ENCODE measurements around the gene CLTB.
"Not testable (repeated sequence)": the region's sequence is repeated elsewhere in the genome, so short reads cannot be mapped to it uniquely, and the experiment has no call there.

The CLTB gene, protein sequence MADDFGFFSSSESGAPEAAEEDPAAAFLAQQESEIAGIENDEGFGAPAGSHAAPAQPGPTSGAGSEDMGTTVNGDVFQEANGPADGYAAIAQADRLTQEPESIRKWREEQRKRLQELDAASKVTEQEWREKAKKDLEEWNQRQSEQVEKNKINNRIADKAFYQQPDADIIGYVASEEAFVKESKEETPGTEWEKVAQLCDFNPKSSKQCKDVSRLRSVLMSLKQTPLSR

DNA sequence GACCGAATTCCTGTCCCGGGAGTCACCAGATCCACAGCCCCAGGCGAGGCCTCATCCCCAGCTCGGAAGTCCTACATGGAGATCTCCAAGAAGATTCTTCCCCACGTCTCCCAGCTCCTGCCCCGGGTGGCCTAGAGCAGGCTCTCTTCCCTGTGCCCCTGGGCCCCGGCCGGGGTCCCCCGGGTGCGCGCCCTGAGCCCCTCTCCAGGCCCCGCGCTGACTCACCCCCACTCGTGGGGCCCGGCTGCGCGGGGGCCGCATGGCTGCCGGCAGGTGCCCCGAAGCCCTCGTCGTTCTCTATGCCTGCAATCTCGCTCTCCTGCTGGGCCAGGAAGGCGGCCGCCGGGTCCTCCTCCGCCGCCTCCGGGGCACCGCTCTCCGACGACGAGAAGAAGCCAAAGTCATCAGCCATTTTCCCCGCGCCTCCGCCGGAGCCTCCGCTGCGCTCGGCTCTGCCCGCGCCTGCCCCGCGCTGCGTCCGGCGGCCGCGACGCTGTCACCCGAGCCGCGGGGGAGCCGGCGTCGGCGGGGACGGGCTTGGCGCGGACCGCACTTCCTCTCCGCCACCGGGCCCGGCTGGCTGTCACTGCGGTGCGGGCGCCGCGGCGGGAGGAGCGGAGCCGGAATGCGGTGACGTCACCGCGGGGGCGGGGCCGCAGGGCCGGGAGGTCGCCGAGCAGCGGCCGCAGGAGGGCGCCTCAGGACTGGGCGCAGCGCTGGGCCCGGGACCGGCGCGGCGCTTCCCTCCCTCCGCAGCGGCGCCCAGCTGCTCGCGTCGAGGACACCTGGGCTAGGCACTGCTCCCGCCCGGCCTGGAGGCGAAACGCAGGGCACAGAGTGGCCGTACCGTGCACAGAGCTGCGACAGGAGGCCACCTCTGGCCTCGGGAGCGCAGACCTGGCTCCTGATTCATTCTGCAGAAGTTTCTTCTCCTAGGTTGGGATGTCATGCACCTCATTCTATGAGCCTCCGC, at the start of gene CLTB:
TSS of gene CLTB (minus strand) at position 588 of the 973 bp plus-strand sequence. CDS start at position 412, 176 bp downstream.
- DNase-seq = peak; percentile 35 to 80

DNA sequence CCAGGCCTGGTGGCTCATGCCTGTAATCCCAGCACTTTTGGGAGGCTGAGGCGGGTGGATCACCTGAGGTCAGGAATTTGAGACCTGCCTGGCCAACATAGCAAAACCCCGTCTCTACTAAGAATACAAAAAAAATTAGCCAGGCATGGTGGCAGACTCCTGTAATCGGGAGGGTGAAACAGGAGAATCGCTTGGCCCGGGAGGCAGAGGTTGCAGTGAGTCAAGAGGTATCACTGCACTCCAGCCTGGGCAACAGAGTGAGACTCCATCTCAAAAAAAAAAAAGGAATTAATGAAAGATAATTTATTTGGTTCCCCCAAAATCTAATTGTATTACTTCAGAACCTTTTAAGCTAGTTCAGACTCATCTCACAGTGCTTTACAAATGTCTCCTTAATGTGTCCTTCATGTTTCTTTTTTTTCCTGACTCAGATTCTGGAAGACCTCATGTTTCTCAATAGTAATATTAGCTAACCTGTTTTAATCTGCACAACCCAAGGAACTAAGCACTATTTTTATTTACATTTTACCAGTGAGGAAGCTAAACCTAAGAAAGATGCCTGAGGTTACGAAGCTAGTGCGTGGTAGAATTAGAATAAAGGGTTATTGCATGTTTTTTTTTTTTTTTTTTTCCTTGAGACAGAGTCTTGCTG, 46.9 kb upstream of the CLTB start:
- no peak for DNase-seq

DNA sequence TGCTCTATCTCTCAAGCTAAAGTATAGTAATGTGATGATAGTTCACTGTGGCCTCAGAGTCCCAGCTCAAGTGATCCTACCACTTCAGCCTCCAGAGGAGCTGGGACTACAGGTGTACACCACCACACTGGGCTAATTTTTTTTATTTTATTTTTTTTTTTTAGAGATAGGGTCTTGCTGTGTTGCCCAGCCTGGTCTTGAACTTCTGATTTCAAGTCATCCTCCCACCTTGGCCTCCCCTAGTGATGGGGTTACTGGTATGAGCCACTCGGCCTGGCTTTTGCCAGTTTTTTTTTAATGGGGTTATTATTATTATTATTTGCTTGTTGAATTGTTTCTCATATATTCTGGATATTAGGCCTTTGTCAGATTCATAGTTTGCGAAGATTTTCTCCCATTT, 45.0 kb upstream of the CLTB start:
- no peak for DNase-seq

DNA sequence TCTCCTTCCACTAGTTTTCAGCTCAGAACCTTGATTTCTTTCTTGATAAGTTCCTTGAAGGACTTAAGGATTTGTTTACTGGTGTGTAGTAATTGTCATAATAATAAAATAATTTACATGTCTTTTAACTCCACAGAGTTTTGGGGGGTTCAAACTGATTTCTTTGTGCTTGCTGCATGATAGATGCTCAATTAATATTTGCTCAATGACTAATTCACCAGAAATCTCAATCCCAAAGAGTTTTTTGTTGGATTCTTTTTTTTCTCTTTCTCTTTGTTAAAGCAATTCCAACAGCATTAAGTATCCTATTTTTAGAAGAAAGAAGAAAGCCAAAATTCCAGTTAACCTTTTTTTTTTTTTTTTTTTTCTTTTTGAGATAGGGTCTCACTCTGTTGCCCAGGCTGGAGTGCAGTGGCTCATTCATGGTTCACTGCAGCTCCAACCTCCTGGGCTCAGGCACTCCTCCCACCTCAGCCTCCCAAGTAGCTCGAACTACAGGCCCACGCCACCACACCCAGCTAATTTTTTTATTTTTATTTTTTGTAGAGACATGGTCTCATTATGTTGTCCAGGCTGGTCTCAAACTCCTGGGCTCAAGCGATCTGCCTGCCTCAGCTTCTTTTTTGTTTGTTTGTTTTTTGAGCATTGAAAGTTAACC, 42.7 kb upstream of the CLTB start:
- no peak for DNase-seq

DNA sequence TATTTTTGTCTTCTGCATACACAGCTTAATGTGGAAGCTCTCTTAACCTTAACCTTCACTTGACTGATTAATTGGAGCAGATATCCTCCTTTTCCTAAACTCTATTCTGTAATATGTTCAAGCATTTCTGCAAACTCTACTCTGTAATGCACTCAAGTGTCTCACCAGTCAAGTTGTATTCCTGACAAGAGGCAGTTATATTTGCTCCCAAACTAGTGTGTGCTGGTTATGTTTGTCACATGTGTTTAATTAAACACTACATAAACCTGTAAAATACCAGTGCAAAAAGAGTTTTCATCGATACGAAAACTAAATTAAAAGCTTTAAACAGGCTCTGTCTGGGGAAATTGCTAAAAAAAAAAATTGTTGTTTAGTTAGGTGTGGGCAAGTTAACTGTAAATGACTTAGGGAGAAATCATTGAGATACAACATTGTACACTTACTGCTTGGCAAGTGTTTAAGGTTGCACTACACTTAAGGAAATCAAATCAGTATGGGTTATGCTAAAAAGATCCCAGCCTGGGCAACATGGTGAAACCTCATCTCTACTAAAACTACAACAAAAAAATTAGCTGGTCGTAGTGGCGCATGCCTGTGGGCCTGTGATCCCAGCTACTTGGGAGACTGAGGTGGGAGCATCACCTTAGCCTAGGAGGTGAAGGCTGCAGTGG, 38.5 kb upstream of the CLTB start:
- no peak for DNase-seq

DNA sequence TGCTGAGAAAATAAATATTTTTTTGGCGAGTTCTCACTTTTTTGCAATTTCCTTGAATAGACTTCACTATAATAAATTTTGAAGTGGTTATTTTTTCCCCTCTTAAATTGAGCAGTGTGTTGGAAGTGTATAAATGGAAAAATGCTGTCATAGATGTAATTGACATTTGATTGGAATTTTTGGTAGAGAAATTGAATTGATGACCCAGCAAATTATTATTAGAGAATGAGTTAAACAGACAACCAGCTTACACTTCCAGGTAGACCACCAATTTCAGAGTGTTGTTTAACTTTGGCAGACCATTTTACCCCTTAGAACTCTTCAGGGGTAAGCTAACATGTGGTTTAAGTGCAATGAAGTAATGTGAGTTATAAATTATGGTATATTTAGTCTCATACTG, 33.7 kb upstream of the CLTB start:
- DNase-seq = no peak

DNA sequence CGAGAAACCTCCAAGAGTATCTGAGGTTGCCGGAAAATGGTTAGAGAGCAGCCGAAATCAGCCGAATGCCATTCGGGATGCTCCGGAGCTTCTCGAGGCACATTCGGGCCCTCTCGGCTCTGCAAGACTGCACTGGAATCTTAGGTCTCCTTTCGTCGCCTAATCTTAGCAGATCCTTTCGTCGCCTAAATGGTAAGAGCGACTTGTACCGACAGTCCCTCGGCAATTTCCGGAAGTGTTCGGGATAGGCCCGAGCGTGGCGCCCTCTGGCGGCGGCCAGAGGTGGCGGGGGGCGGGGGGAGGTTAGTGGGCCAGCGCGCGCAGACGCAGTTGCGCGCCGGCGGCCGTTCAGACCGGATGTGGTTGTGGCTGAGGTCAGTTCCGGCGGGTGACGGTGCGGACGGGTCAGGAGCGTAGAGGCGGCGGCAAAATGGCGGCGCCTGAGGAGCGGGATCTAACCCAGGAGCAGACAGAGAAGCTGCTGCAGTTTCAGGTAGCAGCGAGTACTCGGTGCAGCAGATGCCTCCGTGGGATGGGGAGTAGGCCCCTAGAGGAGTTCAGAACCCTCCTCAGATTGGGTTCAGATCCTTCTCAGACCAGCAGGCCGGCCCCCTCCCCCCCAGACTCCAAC, 31.8 kb upstream of the CLTB start, which contains the start of gene FAF2:
TSS of gene FAF2 (plus strand) at position 408 of the 631 bp plus-strand sequence. CDS start at position 431, 23 bp downstream.
- DNase-seq = peak; percentile 82 to 88

DNA sequence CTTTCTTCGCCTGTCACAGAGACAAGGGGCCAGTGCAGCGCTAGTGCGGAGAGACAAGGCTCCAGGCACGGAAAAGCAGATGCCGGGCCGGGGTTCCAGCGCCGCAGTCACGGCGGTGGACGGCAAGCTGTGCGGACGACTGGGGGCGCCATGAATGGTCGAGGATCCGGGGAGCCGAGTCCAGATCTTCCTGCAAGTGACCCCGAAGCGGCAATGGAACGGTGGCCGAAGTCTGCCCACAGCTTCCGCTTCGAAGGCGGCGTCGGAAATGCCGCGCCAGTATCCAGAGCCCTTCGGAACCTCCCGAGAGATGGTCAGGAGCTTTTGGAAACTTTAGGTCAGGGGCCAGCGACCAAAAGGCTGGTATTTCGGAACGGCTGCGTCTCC, 31.2 kb upstream of the CLTB start:
- DNase-seq = no peak

DNA sequence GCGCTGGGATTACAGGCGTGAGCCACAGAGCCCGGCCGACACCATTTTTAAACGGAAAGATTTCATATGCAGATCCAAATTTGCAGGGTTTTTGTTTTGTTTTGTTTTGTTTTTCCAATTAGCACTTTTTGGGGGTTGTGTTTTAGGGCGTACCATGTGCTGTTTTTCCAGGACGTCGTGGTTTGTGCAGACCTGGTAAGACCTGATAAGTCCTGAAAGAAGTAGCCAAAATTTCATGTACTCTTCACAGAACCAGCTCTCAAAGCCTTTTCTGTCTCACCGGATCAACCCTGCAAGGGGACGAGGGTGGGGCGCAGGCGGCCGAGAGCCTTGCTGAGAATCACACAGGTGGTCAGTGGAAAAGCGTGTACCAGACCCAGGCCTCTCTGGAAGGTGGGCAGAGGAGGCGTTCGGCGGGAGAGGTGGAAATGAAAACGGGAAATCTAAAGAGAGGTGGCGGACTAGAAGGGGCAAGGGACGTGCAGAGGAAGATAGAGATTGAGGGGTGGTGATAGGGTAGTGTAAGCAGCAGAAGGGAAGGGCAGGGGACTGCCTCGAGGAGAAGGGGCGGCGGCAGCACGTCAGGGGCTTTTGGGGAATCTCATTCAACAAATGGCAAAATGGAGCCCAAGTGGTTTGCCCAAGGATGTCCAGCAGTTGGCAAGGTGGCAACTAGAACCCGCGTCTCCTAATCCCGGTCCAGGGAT, 30.7 kb upstream of the CLTB start:
- DNase-seq = no peak

DNA sequence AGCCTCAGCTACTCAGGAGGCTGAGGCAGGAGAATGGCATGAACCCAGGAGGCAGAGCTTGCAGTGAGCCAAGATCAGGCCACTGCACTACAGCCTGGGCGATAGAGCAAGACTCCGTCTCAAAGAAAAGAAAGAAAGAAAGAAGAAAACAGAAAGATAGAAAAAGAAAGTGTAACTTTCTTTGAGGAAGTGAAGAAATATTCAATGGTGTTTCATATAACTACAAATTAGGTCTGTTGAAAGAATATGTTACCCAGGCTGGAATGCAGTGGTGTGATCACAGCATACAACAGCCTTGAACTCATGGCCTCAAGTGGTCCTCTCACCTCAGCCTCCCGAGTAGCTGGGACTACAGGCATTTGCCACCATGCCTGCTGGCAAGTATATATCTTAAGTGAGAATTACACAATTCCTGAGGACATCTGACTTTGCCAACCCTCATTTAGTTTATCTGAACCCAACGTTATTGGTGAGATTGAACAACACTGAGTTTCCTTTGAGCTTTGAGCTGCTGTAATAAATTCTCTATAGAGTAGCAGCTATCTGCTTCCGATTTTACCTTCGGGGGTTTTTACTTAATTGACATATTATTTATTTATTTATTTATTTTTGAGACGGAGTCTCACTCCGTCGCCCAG, 29.8 kb upstream of the CLTB start:
- no peak for DNase-seq

DNA sequence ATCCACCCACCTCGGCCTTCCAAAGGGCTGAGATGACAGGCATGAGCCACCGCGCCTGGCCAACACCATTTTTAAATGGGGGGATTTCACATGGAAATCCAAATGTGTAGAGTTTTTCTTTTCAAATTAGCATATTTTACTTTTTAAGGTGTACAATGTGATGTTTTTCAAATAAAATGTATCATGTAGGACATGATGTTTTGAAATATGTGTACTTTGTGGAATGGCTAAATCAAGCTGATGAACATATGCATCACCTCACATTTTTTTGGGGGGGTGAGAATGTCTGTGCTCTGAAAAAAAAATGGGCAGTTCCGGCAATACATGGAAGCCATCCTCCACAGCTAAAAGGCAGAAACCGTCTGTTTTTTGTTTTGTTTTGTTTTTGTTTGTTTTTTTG, 28.4 kb upstream of the CLTB start:
- DNase-seq = no peak

DNA sequence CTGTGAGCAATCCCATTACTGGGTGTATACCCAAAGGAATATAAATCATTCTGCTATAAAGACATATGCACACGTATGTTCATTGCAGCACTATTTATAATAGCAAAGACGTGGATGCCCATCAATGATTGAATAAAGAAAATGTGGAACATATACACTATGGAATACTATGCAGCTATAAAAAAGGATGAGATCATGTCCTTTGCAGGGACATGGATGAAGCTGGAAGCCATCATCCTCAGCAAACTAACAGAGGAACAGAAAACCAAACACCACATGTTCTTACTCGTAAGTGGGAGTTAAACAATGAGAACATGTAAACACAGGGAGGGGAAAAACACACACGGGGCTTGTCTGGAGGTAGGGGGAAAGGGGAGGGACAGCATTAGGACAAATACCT, 26.6 kb upstream of the CLTB start:
- not testable (repeated sequence) for DNase-seq

DNA sequence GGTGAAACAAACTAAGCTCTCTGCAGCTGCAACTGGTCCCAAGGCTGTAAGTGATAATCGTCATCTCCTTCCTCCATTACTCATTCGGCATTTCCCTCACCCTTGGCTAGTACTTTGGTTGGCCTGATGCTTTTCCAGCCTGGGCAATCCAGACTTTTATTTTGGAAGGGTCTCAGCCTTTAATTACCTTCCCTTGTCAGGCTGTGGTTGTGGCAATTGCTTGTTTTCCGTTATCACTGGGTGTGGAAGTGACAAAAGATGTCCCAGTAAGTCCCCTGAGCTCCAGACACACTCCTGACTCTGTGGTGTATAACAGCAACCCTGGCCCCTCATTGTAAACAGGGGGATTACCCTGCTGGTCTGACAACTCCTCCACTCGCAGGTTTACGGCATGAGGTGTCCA, 25.6 kb upstream of the CLTB start:
- no peak for DNase-seq

DNA sequence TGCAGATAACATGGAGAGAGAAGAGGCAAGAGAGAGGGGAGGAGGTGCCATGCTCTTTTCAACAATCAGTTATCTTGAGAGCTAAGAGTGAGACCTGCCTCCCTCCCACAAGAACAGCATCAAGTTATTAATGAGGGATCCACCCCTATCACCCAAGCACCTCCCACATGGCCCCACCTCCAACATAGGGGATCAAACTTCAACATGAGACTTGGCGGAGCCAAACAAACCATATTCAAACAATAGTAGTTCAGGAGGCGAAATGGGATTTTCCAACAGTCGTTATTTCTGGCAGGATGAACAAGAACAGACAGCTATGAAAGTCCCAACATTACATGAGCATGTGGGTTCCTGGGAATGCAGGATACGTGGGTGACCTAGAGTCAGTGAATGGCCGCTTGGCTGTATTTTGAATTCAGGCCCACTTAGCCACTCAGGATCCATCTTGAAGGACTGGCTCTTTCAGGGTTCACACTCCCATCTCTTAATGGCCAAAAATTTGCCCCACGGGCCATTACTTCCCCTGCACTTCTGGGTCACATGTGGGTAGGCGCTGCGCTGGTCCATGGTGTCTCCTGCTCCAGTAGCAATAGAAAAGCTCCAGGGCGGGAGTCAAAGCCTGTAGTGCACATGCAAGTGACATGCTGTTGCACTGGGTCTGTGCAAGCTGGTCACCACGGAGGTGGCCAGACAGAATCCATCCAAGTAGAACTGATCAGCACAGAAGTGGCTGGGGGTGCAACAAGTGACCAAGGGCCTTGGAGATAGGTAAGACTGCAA, 24.8 kb upstream of the CLTB start:
- no peak for DNase-seq

DNA sequence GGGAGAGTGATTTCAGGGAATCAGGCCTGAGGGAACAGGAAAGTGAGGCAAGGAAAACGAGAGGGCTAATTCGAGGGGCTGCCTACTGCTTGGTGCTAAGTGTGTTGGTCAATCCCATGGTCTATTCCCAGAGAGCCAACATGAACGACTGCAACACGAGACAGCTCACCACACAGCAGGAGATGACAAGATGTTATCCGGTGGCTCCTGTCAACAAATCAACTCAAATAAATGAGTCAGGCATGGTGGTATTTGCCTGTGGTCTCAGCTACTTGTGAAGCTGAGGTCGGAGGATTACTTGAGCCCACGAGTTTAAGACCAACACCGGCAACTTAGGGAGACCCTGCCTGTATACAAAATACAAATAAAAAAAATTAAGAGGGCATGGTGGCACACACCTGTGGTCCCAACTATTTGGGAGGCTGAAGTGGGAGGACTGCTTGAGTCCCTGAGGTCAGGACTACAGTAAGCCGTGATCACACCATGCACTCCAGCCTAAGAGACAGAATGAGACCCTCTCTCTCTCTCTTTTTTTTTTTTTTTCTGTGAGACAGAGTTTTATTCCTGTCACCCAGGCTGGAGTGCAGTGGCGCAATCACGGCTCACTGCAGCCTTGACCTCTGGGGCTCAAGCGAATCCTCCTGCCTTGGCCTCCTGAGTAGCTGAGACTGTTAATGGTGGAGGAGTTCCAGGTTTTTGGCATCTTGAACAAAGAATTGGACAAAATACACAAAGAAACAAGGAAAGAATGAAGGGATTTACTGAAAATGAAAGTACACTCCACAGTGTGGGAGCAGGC, 22.8 kb upstream of the CLTB start:
- no peak for DNase-seq

DNA sequence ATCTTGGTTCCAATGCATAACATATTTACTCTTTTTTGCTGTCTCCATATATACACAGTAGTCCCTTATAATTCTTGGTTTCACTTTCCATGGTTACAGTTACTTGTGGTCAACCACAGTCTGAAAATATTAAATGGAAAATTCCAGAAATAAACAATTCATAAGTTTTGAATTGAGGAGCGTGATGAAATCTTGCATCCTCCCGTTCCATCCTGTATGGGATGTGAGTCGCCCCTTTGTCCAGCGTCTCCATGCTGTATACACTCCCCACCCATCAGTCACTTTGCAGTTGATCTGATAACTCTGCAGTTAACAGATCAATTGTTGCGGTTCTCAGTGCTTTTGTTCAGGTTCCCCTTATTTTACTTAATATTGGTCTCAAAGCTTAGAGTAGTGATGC, 20.3 kb upstream of the CLTB start:
- no peak for DNase-seq

DNA sequence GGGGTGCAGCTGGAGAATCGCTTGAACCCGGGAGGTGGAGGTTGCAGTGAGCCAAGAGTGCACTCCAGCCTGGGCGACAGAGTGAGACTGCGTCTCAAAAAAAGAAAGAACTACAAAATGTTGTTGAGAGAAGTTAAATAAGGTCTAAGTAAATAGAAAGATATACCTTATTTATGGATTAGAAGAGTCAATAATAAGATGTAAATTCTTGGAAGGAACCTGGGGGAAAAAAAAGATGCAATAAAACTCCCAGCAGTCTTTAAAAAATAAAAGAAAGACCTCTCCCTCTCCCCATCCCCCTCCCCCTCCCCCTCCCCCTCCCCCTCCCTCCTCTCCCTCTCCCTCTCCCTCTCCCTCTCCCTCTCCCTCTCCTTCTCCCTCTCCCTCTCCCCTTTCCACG, 16.4 kb upstream of the CLTB start:
- DNase-seq = no peak

DNA sequence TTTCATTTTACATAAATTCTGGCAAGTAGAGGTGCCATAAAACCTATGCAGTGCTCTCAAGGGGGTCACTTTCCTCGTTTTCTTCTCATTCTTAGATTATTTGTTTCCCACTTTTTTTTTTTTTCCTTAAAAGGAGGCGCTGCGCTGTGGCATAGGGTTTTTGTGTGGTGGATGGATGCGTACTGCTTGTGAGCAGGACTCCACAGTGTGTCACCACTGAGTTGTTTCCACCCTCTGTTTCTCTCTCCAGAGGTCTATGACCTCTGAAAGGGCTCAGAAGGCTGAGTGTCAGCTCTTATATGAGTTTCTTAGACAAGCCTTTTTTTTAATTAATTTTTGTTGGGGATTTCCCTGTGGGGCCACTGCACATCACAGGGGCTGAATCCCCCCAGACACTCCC, 13.6 kb upstream of the CLTB start:
- no peak for DNase-seq

DNA sequence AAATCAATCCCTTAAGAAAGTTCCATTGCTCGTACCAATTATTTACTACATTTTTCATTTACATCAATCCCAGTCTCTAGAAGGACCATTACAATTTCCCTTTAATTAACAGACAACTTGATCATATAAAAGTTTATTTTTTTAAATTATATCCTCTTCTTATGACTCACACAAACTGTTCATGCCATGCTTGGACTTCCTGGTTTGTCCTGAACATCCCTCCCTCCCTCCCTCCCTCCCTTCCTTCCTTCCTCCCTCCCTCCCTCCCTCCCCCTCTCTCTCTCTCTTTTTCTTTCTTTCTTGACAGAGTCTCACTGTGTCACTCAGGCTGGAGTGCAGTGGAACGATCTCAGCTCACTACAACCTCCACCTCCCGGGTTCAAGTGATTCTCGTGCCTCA, 11.6 kb upstream of the CLTB start:
- no peak for DNase-seq

All from NCI-H1930 (cell line).